ENCODE results near the gene CTNNA3. TPM values are rescaled to one million over a fixed set of nuclear protein-coding genes. Genes with fewer than 3 reads are reported as not detected.

Gene CTNNA3
- total RNA-seq, 1 donor from 2014 or later: under 0.01 TPM

GRCh38 chr10:65950075-65950474 is 1745.9 kb downstream of the CTNNA3 start:
- H3K27ac ChIP-seq: no peak overlapping the region
- no peak for TF ChIP-seq CTCF (IDR thresholded peaks at IDR 0.05)
- H3K36me3 ChIP-seq: no peaks in the 10 kb centered on the region
- intact Hi-C loops (cut with DNase I): no loop called here
- H3K9me3 ChIP-seq: no peaks in the 10 kb centered on the region
- no peaks in the 10 kb centered on the region for H3K4me1 ChIP-seq
- no peaks in the 10 kb centered on the region for H3K27me3 ChIP-seq
- no peak for DNase-seq (ENCODE audit: low spot score in 2 of 2)
- H3K4me3 ChIP-seq: no peak overlapping the region

GRCh38 chr10:65949526-65949925 is 1746.5 kb downstream of the CTNNA3 start:
- H3K4me1 ChIP-seq: no peaks in the 10 kb centered on the region
- no peak for DNase-seq (ENCODE audit: low spot score in 2 of 2)
- no peak for TF ChIP-seq CTCF (IDR thresholded peaks at IDR 0.05)
- intact Hi-C loops (cut with DNase I): no loop called here
- H3K27me3 ChIP-seq: no peaks in the 10 kb centered on the region
- no peaks in the 10 kb centered on the region for H3K36me3 ChIP-seq
- no peaks in the 10 kb centered on the region for H3K9me3 ChIP-seq
- H3K4me3 ChIP-seq: no peak overlapping the region
- H3K27ac ChIP-seq: no peak overlapping the region

- Histone ChIP-seq H3K27me3 (no peaks in the 10 kb centered on the region), H3K36me3 (no peaks in the 10 kb centered on the region), H3K4me3 (no peak overlapping the region), H3K9me3 (no peaks in the 10 kb centered on the region), H3K27ac (no peak overlapping the region), H3K4me1 (no peaks in the 10 kb centered on the region)
- intact Hi-C loops (cut with DNase I): no loop called here
- no peak for DNase-seq (ENCODE audit: low spot score in 2 of 2)
- TF ChIP-seq CTCF (IDR thresholded peaks at IDR 0.05): no peak
Observed at GRCh38 chr10:65945061-65945460, 1750.9 kb downstream of the CTNNA3 start.

- DNase-seq (ENCODE audit: low spot score in 2 of 2): no peak
- Histone ChIP-seq H3K4me1 (no peaks in the 10 kb centered on the region), H3K27ac (no peak overlapping the region), H3K27me3 (no peaks in the 10 kb centered on the region), H3K36me3 (no peaks in the 10 kb centered on the region), H3K9me3 (no peaks in the 10 kb centered on the region), H3K4me3 (no peak overlapping the region)
- no peak for TF ChIP-seq CTCF (IDR thresholded peaks at IDR 0.05)
- intact Hi-C loops (cut with DNase I): no loop called here
Observed at GRCh38 chr10:65943451-65943850, 1752.5 kb downstream of the CTNNA3 start.

- intact Hi-C loops (cut with DNase I): no loop called here
- Histone ChIP-seq H3K27me3 (no peaks in the 10 kb centered on the region), H3K36me3 (no peaks in the 10 kb centered on the region), H3K27ac (no peak overlapping the region), H3K9me3 (no peaks in the 10 kb centered on the region), H3K4me3 (no peak overlapping the region), H3K4me1 (no peaks in the 10 kb centered on the region)
- TF ChIP-seq CTCF (IDR thresholded peaks at IDR 0.05): no peak
- DNase-seq (ENCODE audit: low spot score in 2 of 2): no peak
Observed at GRCh38 chr10:65940816-65941662, 1755.0 kb downstream of the CTNNA3 start.

Measured in ascending aorta (tissue), 2 donors.